Measurements from ENCODE around the gene LCMT2.

LCMT2 gene

DNA sequence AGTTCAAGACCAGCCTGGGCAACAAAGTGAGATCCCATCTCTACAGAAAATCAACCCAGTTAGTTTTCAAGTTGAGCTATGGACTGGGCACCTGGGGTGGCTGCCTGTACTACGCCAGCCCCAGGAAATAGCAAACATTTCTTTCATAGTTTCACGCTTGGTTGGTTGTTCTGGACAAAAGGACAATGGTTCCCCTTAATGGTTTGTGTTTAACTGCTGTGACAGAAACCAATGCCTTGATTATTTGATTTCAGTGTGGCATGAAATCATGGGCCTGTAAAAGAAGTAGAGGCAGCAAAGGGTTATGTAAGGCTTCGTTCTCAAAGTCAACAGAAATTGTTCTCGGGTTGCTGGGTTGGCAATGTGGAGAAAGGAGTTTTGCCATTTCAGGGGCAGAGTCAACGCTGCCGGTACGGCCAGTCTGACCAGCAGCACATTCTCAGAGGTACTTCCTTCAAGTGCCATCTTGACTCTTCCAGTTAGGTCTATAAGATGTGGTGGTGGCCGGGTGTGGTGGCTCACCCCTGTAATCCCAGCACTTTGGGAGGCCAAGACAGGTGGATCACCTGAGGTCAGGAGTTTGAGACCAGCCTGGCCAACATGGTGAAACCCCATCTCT, 12.7 kb downstream of the LCMT2 start:
- Histone ChIP-seq H3K27me3 (ENCODE audit: insufficient read depth, poor library complexity, severe bottlenecking) (no peaks in the 10 kb centered on the region), H3K27ac (replicated peaks) (no peak overlapping the region), H3K4me3 (replicated peaks; ENCODE audit: insufficient read depth, low read length) (no peak overlapping the region)
- DNase-seq (ENCODE audit: low read depth in 1 of 2, low spot score in 1 of 2): no peak
- TF ChIP-seq GABPA (IDR thresholded peaks at IDR 0.05; ENCODE audit: low read depth): no peak

- H3K27me3 ChIP-seq (ENCODE audit: insufficient read depth, poor library complexity, severe bottlenecking): no peaks in the 10 kb centered on the region
- TF ChIP-seq POLR2AphosphoS5 (IDR thresholded peaks at IDR 0.05; ENCODE audit: low read depth) (no peak), GABPA (IDR thresholded peaks at IDR 0.05; ENCODE audit: low read depth) (no peak), SPI1 (IDR thresholded peaks at IDR 0.05; ENCODE audit: borderline replicate concordance, low read depth) (no peak)
- TF ChIP-seq, protein P1, sequence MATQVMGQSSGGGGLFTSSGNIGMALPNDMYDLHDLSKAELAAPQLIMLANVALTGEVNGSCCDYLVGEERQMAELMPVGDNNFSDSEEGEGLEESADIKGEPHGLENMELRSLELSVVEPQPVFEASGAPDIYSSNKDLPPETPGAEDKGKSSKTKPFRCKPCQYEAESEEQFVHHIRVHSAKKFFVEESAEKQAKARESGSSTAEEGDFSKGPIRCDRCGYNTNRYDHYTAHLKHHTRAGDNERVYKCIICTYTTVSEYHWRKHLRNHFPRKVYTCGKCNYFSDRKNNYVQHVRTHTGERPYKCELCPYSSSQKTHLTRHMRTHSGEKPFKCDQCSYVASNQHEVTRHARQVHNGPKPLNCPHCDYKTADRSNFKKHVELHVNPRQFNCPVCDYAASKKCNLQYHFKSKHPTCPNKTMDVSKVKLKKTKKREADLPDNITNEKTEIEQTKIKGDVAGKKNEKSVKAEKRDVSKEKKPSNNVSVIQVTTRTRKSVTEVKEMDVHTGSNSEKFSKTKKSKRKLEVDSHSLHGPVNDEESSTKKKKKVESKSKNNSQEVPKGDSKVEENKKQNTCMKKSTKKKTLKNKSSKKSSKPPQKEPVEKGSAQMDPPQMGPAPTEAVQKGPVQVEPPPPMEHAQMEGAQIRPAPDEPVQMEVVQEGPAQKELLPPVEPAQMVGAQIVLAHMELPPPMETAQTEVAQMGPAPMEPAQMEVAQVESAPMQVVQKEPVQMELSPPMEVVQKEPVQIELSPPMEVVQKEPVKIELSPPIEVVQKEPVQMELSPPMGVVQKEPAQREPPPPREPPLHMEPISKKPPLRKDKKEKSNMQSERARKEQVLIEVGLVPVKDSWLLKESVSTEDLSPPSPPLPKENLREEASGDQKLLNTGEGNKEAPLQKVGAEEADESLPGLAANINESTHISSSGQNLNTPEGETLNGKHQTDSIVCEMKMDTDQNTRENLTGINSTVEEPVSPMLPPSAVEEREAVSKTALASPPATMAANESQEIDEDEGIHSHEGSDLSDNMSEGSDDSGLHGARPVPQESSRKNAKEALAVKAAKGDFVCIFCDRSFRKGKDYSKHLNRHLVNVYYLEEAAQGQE (IDR thresholded peaks at IDR 0.05; ENCODE audit: insufficient replicate concordance, low read depth): no peak
- TF ChIP-seq, protein P2, sequence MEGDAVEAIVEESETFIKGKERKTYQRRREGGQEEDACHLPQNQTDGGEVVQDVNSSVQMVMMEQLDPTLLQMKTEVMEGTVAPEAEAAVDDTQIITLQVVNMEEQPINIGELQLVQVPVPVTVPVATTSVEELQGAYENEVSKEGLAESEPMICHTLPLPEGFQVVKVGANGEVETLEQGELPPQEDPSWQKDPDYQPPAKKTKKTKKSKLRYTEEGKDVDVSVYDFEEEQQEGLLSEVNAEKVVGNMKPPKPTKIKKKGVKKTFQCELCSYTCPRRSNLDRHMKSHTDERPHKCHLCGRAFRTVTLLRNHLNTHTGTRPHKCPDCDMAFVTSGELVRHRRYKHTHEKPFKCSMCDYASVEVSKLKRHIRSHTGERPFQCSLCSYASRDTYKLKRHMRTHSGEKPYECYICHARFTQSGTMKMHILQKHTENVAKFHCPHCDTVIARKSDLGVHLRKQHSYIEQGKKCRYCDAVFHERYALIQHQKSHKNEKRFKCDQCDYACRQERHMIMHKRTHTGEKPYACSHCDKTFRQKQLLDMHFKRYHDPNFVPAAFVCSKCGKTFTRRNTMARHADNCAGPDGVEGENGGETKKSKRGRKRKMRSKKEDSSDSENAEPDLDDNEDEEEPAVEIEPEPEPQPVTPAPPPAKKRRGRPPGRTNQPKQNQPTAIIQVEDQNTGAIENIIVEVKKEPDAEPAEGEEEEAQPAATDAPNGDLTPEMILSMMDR (IDR thresholded peaks at IDR 0.05; ENCODE audit: insufficient read depth, low read length): no peak
Measured at GRCh38 chr15:43316971-43317346, 13.4 kb downstream of the LCMT2 start.

GRCh38 chr15:43316016-43316970, 14.1 kb downstream of the LCMT2 start:
- no peak overlapping the region for H3K4me3 ChIP-seq (replicated peaks; ENCODE audit: insufficient read depth, low read length)
- H3K27ac ChIP-seq (replicated peaks): no peak overlapping the region
- DNase-seq (ENCODE audit: low read depth in 1 of 2, low spot score in 1 of 2): no peak
- no peaks in the 10 kb centered on the region for H3K27me3 ChIP-seq (ENCODE audit: insufficient read depth, poor library complexity, severe bottlenecking)
- TF ChIP-seq, protein P1 (IDR thresholded peaks at IDR 0.05; ENCODE audit: insufficient replicate concordance, low read depth): no peak
- TF ChIP-seq SPI1 (IDR thresholded peaks at IDR 0.05; ENCODE audit: borderline replicate concordance, low read depth) (no peak), GABPA (IDR thresholded peaks at IDR 0.05; ENCODE audit: low read depth) (no peak), POLR2AphosphoS5 (IDR thresholded peaks at IDR 0.05; ENCODE audit: low read depth) (no peak)
- TF ChIP-seq, protein P2 (IDR thresholded peaks at IDR 0.05; ENCODE audit: insufficient read depth, low read length): no peak

More at GRCh38 chr15:43316971-43317346, 13.4 kb downstream of the LCMT2 start:
- Histone ChIP-seq H3K4me3 (replicated peaks; ENCODE audit: insufficient read depth, low read length) (no peak overlapping the region), H3K27ac (replicated peaks) (no peak overlapping the region)
- DNase-seq (ENCODE audit: low read depth in 1 of 2, low spot score in 1 of 2): no peak

DNA sequence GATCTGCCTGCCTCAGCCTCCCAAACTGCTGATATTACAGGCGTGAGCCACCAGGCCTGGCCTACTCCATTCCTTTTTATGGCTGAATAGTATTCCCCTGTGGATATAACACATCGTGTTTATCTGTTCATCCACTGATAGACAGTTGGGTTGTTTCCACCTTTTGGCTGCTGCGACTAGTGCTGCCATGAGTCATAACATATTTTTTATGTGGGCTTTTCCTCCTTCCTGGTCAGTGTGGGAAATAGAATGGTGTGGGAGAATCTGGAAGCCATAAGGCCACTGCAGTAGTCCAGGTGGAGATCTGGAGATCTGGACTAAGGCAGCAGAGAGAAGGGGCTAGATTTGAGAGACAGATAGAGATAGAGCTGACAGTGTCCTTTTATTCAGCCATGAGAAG, 16.2 kb downstream of the LCMT2 start:
- TF ChIP-seq, protein P2 (IDR thresholded peaks at IDR 0.05; ENCODE audit: insufficient read depth, low read length): no peak
- TF ChIP-seq, protein P1 (IDR thresholded peaks at IDR 0.05; ENCODE audit: insufficient replicate concordance, low read depth): no peak
- TF ChIP-seq SPI1 (IDR thresholded peaks at IDR 0.05; ENCODE audit: borderline replicate concordance, low read depth) (no peak), POLR2AphosphoS5 (IDR thresholded peaks at IDR 0.05; ENCODE audit: low read depth) (no peak), GABPA (IDR thresholded peaks at IDR 0.05; ENCODE audit: low read depth) (no peak)
- no peak overlapping the region for H3K4me3 ChIP-seq (replicated peaks; ENCODE audit: insufficient read depth, low read length)
- no peak overlapping the region for H3K27ac ChIP-seq (replicated peaks)
- no peak for DNase-seq (ENCODE audit: low read depth in 1 of 2, low spot score in 1 of 2)
- H3K27me3 ChIP-seq (ENCODE audit: insufficient read depth, poor library complexity, severe bottlenecking): peaks cover 4% of the 10 kb centered on the region
